Measurements from ENCODE around the gene ZFYVE27.

DNA sequence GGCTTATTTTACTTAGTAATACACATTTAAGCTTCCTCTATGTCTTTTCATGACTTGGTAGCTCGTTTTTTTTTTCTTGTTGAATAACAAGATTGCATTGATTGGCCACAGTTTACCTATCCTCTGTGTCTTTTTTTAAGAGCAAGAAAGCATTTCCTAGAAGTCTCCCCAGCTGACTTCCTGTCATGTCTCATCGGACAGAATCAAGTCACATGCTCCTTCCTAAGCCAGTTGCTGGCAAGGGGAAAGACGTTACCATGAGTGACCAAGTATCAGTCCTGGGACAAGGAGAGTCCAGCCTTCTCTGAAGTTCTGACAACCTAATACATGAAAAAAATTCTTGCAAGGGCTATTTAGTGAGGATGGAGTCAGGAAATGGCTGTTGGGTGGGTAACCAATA lies 59.7 kb downstream of the ZFYVE27 start:
- TF ChIP-seq, protein P1, sequence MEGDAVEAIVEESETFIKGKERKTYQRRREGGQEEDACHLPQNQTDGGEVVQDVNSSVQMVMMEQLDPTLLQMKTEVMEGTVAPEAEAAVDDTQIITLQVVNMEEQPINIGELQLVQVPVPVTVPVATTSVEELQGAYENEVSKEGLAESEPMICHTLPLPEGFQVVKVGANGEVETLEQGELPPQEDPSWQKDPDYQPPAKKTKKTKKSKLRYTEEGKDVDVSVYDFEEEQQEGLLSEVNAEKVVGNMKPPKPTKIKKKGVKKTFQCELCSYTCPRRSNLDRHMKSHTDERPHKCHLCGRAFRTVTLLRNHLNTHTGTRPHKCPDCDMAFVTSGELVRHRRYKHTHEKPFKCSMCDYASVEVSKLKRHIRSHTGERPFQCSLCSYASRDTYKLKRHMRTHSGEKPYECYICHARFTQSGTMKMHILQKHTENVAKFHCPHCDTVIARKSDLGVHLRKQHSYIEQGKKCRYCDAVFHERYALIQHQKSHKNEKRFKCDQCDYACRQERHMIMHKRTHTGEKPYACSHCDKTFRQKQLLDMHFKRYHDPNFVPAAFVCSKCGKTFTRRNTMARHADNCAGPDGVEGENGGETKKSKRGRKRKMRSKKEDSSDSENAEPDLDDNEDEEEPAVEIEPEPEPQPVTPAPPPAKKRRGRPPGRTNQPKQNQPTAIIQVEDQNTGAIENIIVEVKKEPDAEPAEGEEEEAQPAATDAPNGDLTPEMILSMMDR (IDR thresholded peaks at IDR 0.05): no peak
- TF ChIP-seq POLR2A (IDR thresholded peaks at IDR 0.05): no peak

Data from adrenal gland (tissue), 5 donors.